Inflammatory macrophage treated with lipopolysaccharide for 4 hours (primary cell): ENCODE results near the gene AJAP1.
"Not testable (repeated sequence)": the region's sequence is repeated elsewhere in the genome, so short reads cannot be mapped to it uniquely, and the experiment has no call there.

ENCODE experiments used
- DNase-seq: peaks from one replicate; pipeline ENCODE4 v3.0.0-alpha.2; 2020

AJAP1 gene

DNA sequence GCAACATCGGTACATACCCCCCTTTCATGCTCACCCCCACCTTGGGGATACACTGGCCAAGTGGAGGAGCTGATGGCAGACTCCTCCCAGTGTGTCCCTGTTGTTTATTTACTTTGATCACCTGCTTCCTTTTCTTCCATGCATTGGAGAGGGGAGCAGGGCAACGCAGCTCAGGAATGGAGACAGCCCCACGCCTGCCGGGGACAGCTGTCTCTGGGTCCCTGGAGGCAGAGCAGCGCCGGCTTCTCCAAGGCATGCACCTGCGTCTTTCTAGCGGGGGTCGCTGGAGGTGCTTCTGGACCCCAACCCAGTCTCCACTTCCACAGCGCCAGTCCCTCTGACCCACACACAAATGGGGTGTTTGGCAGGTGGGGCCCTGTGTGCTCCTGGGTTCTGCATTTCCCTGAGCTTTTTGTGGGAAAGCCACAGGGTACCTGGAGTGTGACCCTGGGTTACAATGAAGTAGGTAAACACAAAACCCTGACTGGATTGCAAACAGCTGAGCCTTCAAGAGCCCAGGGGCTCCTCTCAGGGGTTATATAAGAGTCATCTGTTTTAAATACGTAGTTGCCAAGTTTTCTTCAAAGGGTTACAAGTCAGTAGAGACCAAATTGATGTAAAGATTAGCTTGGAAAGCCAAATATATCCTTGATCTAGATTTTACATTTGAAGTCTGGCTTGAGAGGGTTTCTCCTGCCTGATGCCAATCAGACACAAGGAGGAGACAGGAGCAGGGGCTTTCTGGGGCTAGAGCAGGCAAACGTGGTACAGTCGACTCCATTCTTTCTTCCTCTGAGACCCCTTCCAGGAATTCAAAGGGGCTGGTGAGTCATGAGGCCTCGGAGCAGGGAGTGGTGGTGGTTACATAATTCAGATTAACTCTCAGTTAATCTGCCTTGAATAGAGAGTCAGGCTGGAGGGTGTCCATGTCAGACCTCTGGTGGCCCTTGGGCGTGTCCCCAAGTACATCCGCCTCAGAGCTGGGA is 4.5 kb downstream of the AJAP1 start:
- no peak for DNase-seq

- DNase-seq: no peak
Measured at GRCh38 chr1:4660917-4661594, 6.6 kb downstream of the AJAP1 start.

GRCh38 chr1:4661595-4661917 is 7.1 kb downstream of the AJAP1 start:
- no peak for DNase-seq

DNA sequence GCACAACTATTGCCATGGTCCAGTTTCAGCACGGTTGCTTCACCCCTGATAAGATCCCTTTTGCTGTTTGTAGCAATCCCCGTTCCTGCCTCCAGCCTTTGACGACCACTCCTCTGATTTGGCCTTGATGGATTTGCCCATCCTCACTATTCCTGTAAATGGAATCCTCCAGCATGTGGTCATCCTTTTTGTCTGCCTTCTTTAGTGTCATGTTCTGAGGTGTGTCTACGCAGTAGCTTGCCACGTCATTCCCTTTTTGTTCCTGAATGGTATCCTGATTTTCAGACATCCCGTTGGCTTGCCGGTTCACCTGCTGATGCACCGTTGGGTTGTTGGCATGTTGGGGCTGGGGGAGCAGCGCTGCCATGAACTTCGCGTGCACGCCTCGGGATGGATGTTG is 7.8 kb downstream of the AJAP1 start:
- DNase-seq: no peak

DNA sequence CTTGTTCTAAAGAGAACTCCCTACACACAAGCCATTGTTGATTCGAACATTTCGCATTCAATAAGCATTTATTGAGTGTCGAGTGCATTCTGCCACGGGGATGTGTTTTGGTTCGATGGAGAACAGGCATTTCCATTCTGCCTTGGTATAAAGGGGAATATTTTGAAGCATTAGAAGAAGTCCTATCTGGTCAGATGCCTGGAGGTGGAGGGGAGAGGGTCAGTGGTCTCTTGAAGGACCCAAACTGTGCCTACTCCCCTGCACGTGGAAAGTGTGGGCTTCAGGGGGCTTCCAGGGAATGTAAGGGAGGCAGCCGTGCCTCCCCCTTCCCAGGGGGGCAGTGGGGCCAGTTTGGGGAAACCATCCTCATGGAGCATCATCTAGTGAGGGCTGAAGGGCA is 8.3 kb downstream of the AJAP1 start:
- DNase-seq: no peak

DNA sequence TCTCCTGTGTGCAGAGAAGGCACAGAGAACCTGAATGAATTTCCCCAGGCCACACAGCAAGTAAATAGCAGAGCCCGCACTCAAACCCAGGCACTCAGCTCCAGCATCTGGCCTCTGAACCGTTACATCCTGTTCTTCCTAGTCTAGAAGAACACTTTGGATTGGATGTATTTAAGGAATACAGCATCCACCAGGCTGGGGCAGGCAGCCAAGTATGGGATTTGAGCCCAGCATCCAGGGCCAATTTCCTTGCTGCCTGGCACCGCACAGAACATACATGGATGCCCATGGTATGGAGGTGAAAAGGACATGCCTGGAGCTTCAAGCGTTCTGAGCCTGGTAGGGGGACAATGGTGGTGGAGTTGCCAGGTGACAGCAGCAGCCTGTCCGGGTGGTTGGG is 9.7 kb downstream of the AJAP1 start:
- DNase-seq: no peak

DNA sequence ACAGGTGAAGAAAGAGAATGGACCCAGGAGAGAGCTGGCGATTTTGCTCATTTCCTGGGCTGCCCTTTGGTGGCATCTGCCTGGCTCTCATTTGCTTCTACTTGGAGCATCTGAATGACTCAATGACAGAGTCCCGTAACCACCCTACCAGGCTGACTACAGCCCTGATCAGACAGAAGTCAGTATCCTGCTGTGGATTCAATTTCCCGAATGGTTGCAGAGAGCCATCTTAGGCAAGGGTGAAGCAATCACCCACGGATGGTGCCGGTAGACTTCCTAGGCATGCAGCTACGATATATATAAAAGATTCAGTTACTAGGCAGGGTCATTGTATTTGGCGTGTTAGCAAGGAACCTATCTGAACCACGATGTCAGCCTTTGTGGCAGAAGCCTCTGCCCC is 10.2 kb downstream of the AJAP1 start:
- no peak for DNase-seq

- DNase-seq: no peak
Measured at GRCh38 chr1:4665456-4665855, 11.0 kb downstream of the AJAP1 start.

GRCh38 chr1:4666683-4667082 is 12.3 kb downstream of the AJAP1 start:
- DNase-seq: not testable (repeated sequence)

- no peak for DNase-seq
Measured at GRCh38 chr1:4668743-4669700, 14.6 kb downstream of the AJAP1 start.

- no peak for DNase-seq
Measured at GRCh38 chr1:4670265-4670664, 15.9 kb downstream of the AJAP1 start.

GRCh38 chr1:4671828-4672227 is 17.4 kb downstream of the AJAP1 start:
- DNase-seq: no peak

DNA sequence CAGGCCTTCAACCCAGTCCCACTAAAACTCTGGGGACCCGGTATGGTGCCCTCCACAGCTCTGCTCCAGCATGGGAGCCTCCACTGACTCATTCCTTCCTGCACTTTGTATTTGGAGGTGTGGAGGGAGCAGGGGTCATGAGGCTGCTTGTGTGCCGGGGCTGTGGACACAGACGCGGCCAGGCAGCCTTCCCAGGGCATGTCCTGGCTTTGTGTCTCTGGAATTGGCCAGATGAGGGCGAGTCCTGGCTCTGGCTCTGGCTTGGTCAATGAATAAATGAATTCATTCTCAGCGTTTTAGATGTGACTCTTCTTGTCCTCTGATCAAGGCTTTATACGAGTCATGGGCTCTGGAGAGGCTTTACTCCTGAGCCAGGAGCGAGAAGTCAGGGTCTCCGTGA is 19.1 kb downstream of the AJAP1 start:
- no peak for DNase-seq

DNA sequence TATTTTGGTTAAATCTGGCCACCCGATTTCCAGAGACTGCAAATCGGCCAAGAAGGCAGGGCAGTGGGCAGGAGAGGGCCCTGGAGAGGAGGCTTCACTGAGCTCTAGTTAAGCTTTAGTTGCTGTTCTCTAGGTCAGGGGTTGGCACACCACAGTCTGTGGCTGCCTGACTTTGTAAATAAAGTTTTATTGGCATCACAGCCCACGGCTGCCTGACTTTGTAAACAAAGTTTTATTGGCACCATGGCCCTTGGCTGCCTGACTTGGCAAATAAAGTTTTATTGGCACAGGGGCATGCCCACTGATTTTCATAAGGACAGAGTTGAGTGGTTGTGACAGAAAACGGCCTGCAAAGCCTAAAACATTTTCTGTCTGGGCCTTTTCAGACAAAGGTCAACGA is 19.7 kb downstream of the AJAP1 start:
- DNase-seq: no peak

- DNase-seq: no peak
Measured at GRCh38 chr1:4674676-4675075, 20.3 kb downstream of the AJAP1 start.

DNA sequence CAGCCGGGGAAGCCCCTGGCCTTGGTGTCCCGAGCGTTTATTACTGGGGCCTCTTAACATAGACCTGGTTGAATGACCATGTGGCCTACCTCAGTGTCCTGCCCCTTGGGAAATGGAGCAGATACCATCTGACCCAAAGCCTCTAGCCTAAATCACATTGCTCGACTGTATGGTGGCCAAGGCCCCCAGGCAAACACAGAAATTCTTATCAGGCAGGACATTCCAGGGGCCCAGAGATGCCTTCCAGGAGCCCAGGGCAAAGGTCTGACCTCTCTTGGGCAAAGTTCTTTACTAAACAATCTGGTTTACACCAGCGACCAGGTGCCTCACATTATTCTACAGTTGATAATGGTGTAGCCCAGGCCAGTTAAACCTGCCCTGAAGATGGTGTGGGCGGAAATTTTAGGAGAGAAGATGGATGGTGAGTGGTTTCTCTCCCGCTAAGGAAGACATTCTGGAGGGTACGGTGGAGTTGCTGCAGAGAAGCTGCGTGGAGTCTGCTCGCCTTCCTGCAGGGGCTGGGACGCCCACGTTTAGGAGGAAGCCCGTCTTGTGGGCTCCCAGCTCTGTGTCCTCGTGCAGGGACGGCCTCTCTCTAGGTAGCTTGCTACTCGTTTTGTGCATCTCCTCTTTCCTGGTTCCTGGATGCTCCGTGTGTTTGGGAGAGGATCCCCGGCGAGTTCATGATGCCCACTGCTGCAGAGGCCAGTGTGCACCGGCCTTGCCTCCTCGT is 21.2 kb downstream of the AJAP1 start:
- no peak for DNase-seq

DNA sequence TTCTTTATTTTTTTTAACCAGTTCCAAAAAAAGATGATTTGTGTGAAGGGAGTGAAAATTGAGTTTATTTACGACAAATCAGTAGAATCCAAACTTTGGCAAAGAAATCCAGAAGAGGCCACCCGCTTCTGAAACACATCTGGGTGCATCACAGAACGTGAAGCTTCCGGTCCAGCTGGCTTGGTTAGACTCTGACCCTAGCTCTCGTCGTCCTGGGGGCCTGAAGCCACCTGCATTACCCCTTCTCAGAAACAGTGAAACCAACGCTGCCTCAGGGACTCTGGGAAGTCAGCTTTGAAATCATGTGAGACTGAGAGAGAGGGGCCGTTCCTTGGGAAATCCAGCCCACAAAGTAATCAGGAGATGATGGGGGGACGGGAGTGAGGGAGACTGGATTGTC is 21.8 kb downstream of the AJAP1 start:
- DNase-seq: no peak

DNA sequence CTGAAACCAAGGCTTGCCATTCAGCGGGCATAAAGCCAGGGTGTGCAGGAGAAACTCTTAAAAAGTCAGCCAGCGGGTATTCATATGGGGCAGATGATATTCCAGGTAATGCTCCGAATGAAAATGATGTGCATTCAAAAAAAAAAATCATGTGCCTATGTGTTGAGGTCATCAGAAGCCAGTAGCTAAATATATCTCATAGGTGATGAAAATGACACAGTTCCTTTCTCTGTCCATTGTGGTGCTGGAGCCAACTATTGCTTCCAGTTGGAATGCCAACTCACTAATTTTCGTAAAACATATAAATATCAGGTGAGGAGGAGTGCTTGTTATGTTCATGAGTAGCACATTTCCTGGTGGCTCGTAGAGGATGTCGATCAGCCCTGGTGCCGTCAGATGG is 23.2 kb downstream of the AJAP1 start:
- no peak for DNase-seq

DNA sequence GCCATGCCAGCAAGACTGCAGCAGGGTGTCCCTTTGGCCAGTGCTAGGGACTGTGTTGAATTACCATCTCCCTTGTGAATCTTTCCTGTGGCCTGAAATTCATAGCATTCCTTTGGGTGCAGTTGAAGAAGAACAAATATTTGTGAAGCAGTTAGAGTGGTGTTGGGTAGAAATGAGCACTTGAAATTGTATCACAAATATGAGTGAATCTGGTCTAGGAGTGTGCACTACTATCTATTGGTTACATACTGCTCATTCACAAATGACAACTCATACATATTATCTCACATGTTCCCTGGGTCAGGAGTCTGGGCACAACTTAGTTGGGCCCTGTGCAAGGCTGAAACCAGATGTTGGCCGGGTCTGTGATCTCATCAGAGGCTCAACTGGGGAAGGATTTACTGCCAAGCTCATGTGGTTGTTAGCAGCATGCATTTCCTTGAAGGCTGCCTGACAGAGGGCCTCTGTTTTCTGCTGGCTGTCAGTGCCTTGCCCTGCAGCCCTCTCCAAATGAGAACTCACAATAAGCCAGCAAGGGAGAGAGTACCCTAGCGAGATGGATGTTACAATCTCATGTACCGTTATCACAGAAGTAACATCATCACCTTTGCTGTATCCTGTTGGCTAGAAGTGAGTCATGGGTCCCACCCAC is 23.8 kb downstream of the AJAP1 start:
- DNase-seq: no peak

DNA sequence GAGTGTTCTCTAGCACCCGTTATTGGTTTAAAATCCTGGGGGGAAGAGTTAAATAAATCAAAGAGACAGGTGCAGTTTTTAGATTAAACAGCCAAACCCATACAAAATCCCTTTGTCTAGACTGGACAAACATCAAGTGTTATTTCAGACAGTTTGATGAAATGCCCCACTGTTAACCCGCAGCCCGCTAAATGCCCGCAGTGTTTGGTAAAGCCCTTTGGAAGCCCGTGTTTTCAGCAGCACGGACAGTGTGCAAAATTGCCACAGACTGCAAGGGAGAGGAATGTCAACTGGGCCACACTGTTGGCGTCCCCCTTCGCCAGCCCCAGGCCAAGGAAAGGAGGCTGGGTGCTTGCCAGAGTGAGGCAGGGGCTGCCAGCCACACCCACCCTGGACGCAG is 26.6 kb downstream of the AJAP1 start:
- no peak for DNase-seq

- DNase-seq: no peak
Measured at GRCh38 chr1:4682607-4683220, 28.3 kb downstream of the AJAP1 start.

DNA sequence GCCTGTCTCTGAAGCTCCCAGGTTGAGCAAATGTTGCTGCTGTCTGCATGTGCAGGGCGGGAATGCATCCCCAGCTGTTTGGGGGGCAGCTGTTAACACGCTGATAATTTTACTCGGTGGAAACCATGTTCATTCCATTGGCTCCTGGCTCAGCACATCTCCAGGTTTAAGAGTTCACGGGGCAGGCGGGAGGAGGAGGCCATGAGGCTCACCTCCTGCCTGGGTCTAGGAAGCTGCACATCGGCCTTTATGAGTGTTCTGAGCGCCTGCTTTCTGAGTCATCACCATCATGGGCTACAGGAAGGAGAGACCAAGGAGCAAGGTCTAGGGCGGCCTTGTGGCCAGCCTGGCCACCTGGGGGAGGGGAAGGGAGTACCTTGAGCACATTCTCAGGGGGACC is 29.7 kb downstream of the AJAP1 start:
- no peak for DNase-seq
